NCI-H2171 (cell line): ENCODE results near the gene FGGY.

Source experiments
- DNase-seq: peaks from one replicate; lab custom pipeline; 2025; lab: John Stamatoyannopoulos, UW

The FGGY gene

GRCh38 chr1:59678493-59679228 lies 381.8 kb downstream of the FGGY start:
- DNase-seq = no peak

GRCh38 chr1:59680044-59680443 lies 383.1 kb downstream of the FGGY start:
- no peak for DNase-seq

- peak; percentile 9 for DNase-seq
Observed at GRCh38 chr1:59682396-59683080, 385.6 kb downstream of the FGGY start.

GRCh38 chr1:59683197-59683596 lies 386.3 kb downstream of the FGGY start:
- no peak for DNase-seq

GRCh38 chr1:59684698-59685097 lies 387.8 kb downstream of the FGGY start:
- DNase-seq = no peak

- no peak for DNase-seq
Observed at GRCh38 chr1:59685101-59685500, 388.2 kb downstream of the FGGY start.

GRCh38 chr1:59685666-59686065 lies 388.8 kb downstream of the FGGY start:
- peak; percentile 88 for DNase-seq

GRCh38 chr1:59686170-59686569 lies 389.3 kb downstream of the FGGY start:
- DNase-seq = peak; percentile 88

GRCh38 chr1:59686574-59686973 lies 389.7 kb downstream of the FGGY start:
- DNase-seq = no peak

GRCh38 chr1:59687081-59687480 lies 390.2 kb downstream of the FGGY start:
- DNase-seq = peak; percentile 78

GRCh38 chr1:59688976-59689375 lies 392.1 kb downstream of the FGGY start:
- no peak for DNase-seq

GRCh38 chr1:59689730-59690129 lies 392.8 kb downstream of the FGGY start:
- no peak for DNase-seq

GRCh38 chr1:59690171-59690930 lies 393.5 kb downstream of the FGGY start:
- no peak for DNase-seq

- DNase-seq = peak; percentile 3
Observed at GRCh38 chr1:59691261-59691660, 394.4 kb downstream of the FGGY start.

GRCh38 chr1:59692591-59692990 lies 395.7 kb downstream of the FGGY start:
- peak; percentile 70 for DNase-seq

GRCh38 chr1:59693406-59693805 lies 396.5 kb downstream of the FGGY start:
- no peak for DNase-seq

- no peak for DNase-seq
Observed at GRCh38 chr1:59695252-59695651, 398.4 kb downstream of the FGGY start.

- no peak for DNase-seq
Observed at GRCh38 chr1:59696421-59697115, 399.7 kb downstream of the FGGY start.

GRCh38 chr1:59697150-59697800 lies 400.4 kb downstream of the FGGY start:
- DNase-seq = no peak

GRCh38 chr1:59698386-59698785 lies 401.5 kb downstream of the FGGY start:
- no peak for DNase-seq

GRCh38 chr1:59699227-59699847 lies 402.4 kb downstream of the FGGY start:
- peak; percentile 55 for DNase-seq
